HG03439 (cell line): ENCODE measurements around the gene ZNF605.
"Not testable (repeated sequence)": the region's sequence is repeated elsewhere in the genome, so short reads cannot be mapped to it uniquely, and the experiment has no call there.

Experiments
- ATAC-seq: cut with Tn5 transposase; IDR thresholded peaks from one replicate; pipeline ENCODE4 v1.9.1; 2021; ENCODE audit warnings: mild to moderate bottlenecking, moderate library complexity; ENCODE audit not compliant: unreplicated experiment

Gene ZNF605

GRCh38 chr12:132949936-132950837 lies 5.9 kb downstream of the ZNF605 start:
- no peak for ATAC-seq

GRCh38 chr12:132948146-132949066 lies 7.7 kb downstream of the ZNF605 start:
- no peak for ATAC-seq

GRCh38 chr12:132946246-132946820 lies 9.8 kb downstream of the ZNF605 start:
- ATAC-seq = no peak

- ATAC-seq = no peak
Observed at GRCh38 chr12:132945806-132946205, 10.3 kb downstream of the ZNF605 start.

GRCh38 chr12:132942611-132943010 lies 13.5 kb downstream of the ZNF605 start:
- no peak for ATAC-seq

GRCh38 chr12:132941336-132941954 lies 14.7 kb downstream of the ZNF605 start:
- ATAC-seq = no peak

GRCh38 chr12:132940071-132940719 lies 15.9 kb downstream of the ZNF605 start:
- no peak for ATAC-seq

- ATAC-seq = not testable (repeated sequence)
Observed at GRCh38 chr12:132938807-132939206, 17.3 kb downstream of the ZNF605 start.

GRCh38 chr12:132937476-132937875 lies 18.6 kb downstream of the ZNF605 start:
- ATAC-seq = no peak

- not testable (repeated sequence) for ATAC-seq
Observed at GRCh38 chr12:132936921-132937320, 19.2 kb downstream of the ZNF605 start.

GRCh38 chr12:132936163-132936562 lies 19.9 kb downstream of the ZNF605 start:
- no peak for ATAC-seq

- no peak for ATAC-seq
Observed at GRCh38 chr12:132926415-132926833, 29.7 kb downstream of the ZNF605 start.

- ATAC-seq = no peak
Observed at GRCh38 chr12:132925597-132926414, 30.3 kb downstream of the ZNF605 start.

- no peak for ATAC-seq
Observed at GRCh38 chr12:132924356-132924755, 31.8 kb downstream of the ZNF605 start.

GRCh38 chr12:132923356-132923909 lies 32.7 kb downstream of the ZNF605 start:
- ATAC-seq = no peak

GRCh38 chr12:132922676-132923075 lies 33.4 kb downstream of the ZNF605 start:
- no peak for ATAC-seq

GRCh38 chr12:132921685-132922084 lies 34.4 kb downstream of the ZNF605 start:
- ATAC-seq = no peak

GRCh38 chr12:132918680-132919079 lies 37.4 kb downstream of the ZNF605 start:
- no peak for ATAC-seq

GRCh38 chr12:132909030-132909368 lies 47.1 kb downstream of the ZNF605 start:
- ATAC-seq = peak; percentile 26
